PFSK-1 (cell line): Measurements from ENCODE around the gene MYO9A.

ENCODE experiments used
- FOXP2 ChIP-seq: optimal IDR thresholded peaks from 2 replicates; pipeline ENCODE3; 2011; ENCODE audit warnings: borderline replicate concordance, control low read depth, inconsistent platforms; ENCODE audit not compliant: insufficient read depth; ENCODE audit errors: extremely low read length, extremely low read depth
- POLR2AphosphoS5 ChIP-seq: IDR thresholded peaks from 2 replicates; pipeline ENCODE4 v1.6.1; 2012; ENCODE audit warnings: low read depth, mild to moderate bottlenecking, control low read depth, low read length, moderate library complexity
- SIN3A ChIP-seq: IDR thresholded peaks from 2 replicates; pipeline ENCODE4 v1.6.1; 2012; ENCODE audit warnings: mild to moderate bottlenecking, low read length, moderate library complexity, borderline replicate concordance; ENCODE audit not compliant: insufficient read depth
- TAF1 ChIP-seq: IDR thresholded peaks from 2 replicates; pipeline ENCODE4 v1.6.1; 2012; ENCODE audit warnings: low read length, control low read depth, borderline replicate concordance; ENCODE audit not compliant: insufficient read depth
- TF ChIP-seq, protein P1 (sequence below), 2 experiments: IDR thresholded peaks; 2 replicates each; pipeline versions ENCODE4 v1.6.1 to v1.8.0; 2011 to 2012; ENCODE audit warnings: low read depth in 2 of 2, low read length in 2 of 2, control low read depth in 1 of 2, inconsistent platforms in 1 of 2, mild to moderate bottlenecking in 1 of 2, moderate library complexity in 1 of 2; ENCODE audit not compliant: insufficient read depth in 1 of 2

DNA sequence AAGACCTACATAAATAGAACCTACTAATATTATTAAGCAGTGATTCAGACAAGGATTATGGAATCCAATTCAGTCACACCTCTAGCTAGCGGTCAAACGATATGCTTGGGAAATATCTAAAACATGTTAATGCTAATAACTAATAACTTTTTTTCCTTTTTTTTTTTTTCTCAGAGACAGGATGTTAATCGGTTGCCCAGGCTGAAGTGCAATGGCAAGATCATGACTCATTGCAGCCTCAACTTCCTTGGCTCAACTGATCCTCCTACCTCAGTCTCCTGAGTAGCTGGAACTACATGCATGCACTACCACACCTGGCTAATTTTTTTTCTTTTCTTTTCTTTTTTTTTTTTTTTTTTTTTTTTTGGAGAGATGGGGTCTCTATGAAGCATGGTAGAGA, 183.5 kb downstream of the MYO9A start:
- TF ChIP-seq, protein P1, sequence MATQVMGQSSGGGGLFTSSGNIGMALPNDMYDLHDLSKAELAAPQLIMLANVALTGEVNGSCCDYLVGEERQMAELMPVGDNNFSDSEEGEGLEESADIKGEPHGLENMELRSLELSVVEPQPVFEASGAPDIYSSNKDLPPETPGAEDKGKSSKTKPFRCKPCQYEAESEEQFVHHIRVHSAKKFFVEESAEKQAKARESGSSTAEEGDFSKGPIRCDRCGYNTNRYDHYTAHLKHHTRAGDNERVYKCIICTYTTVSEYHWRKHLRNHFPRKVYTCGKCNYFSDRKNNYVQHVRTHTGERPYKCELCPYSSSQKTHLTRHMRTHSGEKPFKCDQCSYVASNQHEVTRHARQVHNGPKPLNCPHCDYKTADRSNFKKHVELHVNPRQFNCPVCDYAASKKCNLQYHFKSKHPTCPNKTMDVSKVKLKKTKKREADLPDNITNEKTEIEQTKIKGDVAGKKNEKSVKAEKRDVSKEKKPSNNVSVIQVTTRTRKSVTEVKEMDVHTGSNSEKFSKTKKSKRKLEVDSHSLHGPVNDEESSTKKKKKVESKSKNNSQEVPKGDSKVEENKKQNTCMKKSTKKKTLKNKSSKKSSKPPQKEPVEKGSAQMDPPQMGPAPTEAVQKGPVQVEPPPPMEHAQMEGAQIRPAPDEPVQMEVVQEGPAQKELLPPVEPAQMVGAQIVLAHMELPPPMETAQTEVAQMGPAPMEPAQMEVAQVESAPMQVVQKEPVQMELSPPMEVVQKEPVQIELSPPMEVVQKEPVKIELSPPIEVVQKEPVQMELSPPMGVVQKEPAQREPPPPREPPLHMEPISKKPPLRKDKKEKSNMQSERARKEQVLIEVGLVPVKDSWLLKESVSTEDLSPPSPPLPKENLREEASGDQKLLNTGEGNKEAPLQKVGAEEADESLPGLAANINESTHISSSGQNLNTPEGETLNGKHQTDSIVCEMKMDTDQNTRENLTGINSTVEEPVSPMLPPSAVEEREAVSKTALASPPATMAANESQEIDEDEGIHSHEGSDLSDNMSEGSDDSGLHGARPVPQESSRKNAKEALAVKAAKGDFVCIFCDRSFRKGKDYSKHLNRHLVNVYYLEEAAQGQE (IDR thresholded peaks at IDR 0.05; ENCODE audit: insufficient read depth in 1 of 2, low read depth in 2 of 2, low read length in 2 of 2): no peak
- no peak for TF ChIP-seq TAF1
- no peak for TF ChIP-seq POLR2AphosphoS5
- no peak for TF ChIP-seq SIN3A
- no peak for TF ChIP-seq FOXP2
